CD4-positive, alpha-beta T cell (primary cell): ENCODE measurements around the gene CTNND1. TPM values are rescaled to one million over a fixed set of nuclear protein-coding genes. Genes with fewer than 3 reads are reported as not detected.

Experiments
- ATAC-seq: fragments of 200-7000 bp; cut with Tn5 transposase; one replicate; pipeline ENCODE4 v1.10.0; 2022; ENCODE audit warnings: mild to moderate bottlenecking; ENCODE audit not compliant: poor library complexity
- CTCF ChIA-PET: fragments of 350-600 bp; sonication (Branson Sonifier 250); formaldehyde crosslinking; loops from one replicate; lab custom pipeline; 2021; ENCODE audit warnings: antibody characterized with exemption, inconsistent platforms; lab: Charles Lee
- POLR2A ChIA-PET: fragments of 350-600 bp; sonication (Branson Sonifier 250); formaldehyde crosslinking; loops from one replicate; lab custom pipeline; 2021; ENCODE audit warnings: antibody characterized with exemption, inconsistent platforms; lab: Charles Lee
- DNase-seq, 14 experiments: peaks; one replicate each; pipeline ENCODE4 v3.0.0-alpha.2; 2013 to 2020; ENCODE audit warnings: mixed read lengths in 2 of 14
- H3K27ac ChIP-seq, 2 donors: one replicate each; pipeline versions ENCODE4 v1.5.1 to v1.7.0; 2013; ENCODE audit warnings: low read length in 2 of 2, low read depth in 1 of 2, mild to moderate bottlenecking in 1 of 2
- H3K27me3 ChIP-seq, 2 experiments: 1 replicate in 1 of 2; 2 replicates in 1 of 2; pipeline versions ENCODE4 v1.6.1 to v1.7.0; 2013; ENCODE audit warnings: low read length in 2 of 2, control low read depth in 1 of 2, mild to moderate bottlenecking in 1 of 2, moderate library complexity in 1 of 2; ENCODE audit not compliant: insufficient read depth in 2 of 2, control insufficient read depth in 1 of 2
- H3K36me3 ChIP-seq: one replicate; pipeline ENCODE4 v1.6.1; 2013; ENCODE audit warnings: low read length, control low read depth; ENCODE audit not compliant: insufficient read depth
- H3K4me1 ChIP-seq: one replicate; pipeline ENCODE4 v1.6.1; 2013; ENCODE audit warnings: low read length, control low read depth; ENCODE audit not compliant: insufficient read depth
- H3K4me3 ChIP-seq: one replicate; pipeline ENCODE4 v1.5.1; 2013; ENCODE audit warnings: mild to moderate bottlenecking, low read length, moderate library complexity
- H3K9me3 ChIP-seq, 2 experiments: 1 replicate in 1 of 2; 2 replicates in 1 of 2; pipeline versions ENCODE4 v1.6.1 to v1.7.0; 2013; ENCODE audit warnings: low read length in 2 of 2, mild to moderate bottlenecking in 2 of 2, control low read depth in 1 of 2, moderate library complexity in 1 of 2; ENCODE audit not compliant: control insufficient read depth in 1 of 2, insufficient read depth in 1 of 2
- H3K27ac Mint-ChIP-seq: one replicate; pipeline ENCODE4 v1.8.0; 2020; ENCODE audit warnings: mixed read lengths
- H3K27me3 Mint-ChIP-seq: one replicate; pipeline ENCODE4 v1.8.0; 2021; ENCODE audit warnings: mixed read lengths
- H3K36me3 Mint-ChIP-seq: one replicate; pipeline ENCODE4 v1.8.0; 2021; ENCODE audit warnings: low read depth, mixed read lengths
- H3K4me1 Mint-ChIP-seq: one replicate; pipeline ENCODE4 v1.8.0; 2021; ENCODE audit warnings: low read depth, mixed read lengths
- H3K4me3 Mint-ChIP-seq: one replicate; pipeline ENCODE4 v1.8.0; 2020; ENCODE audit warnings: mild to moderate bottlenecking, mixed read lengths
- H3K9me3 Mint-ChIP-seq: one replicate; pipeline ENCODE4 v1.8.0; 2020; ENCODE audit warnings: mixed read lengths
- CTCF ChIP-seq: fragments of 200-600 bp; IDR thresholded peaks from one replicate; pipeline ENCODE4 v1.8.0; 2022; ENCODE audit warnings: antibody characterized with exemption, mild to moderate bottlenecking
- intact Hi-C, 2 experiments: fragments of 100-400 bp; cut with DNase I in 1 of 2; cut with micrococcal nuclease in 1 of 2; formaldehyde crosslinking; loops; one replicate each; pipeline versions ENCODE4 v1.15.1 to v1.9.0; 2023 to 2025; cut with DNase I, micrococcal nuclease
- total RNA-seq, 174 experiments: library from RNA in 2 of 174; stranded (reverse) in 2 of 174; gene quantifications; one replicate each; pipeline ENCODE4 v1.2.3 and lab custom pipeline; 2021 to 2026

Gene CTNND1
- total RNA-seq, 2 experiments from 2014 or later = 12.4 to 12.5 TPM

GRCh38 chr11:57764566-57764965 is 3.0 kb downstream of the CTNND1 start:
- POLR2A ChIA-PET = interaction anchor here (1.0 to 1.5 kb wide), 2 partner anchors 20 to 27 kb away, joined by 4 read pairs; no protein-coding TSS in a partner anchor
- Histone ChIP-seq H3K4me3 (no peak overlapping the region), H3K27ac (no peak overlapping the region), H3K27me3 (no peaks in the 10 kb centered on the region), H3K4me1 (no peaks in the 10 kb centered on the region), H3K9me3 (no peaks in the 10 kb centered on the region), H3K36me3 (no peaks in the 10 kb centered on the region)
- Mint-ChIP-seq H3K4me3 (no peak overlapping the region), H3K9me3 (no peaks in the 10 kb centered on the region), H3K4me1 (peaks cover 27% of the 10 kb centered on the region), H3K27ac (no peak overlapping the region), H3K36me3 (no peaks in the 10 kb centered on the region), H3K27me3 (no peaks in the 10 kb centered on the region)
- TF ChIP-seq CTCF = no peak
- CTCF ChIA-PET = interaction anchor here (1.4 kb wide), 1 partner anchor 36 kb away, joined by 5 read pairs; no protein-coding TSS in a partner anchor
- DNase-seq (no peak), ATAC-seq (no peak)
- intact Hi-C loops = no loop called here

DNA sequence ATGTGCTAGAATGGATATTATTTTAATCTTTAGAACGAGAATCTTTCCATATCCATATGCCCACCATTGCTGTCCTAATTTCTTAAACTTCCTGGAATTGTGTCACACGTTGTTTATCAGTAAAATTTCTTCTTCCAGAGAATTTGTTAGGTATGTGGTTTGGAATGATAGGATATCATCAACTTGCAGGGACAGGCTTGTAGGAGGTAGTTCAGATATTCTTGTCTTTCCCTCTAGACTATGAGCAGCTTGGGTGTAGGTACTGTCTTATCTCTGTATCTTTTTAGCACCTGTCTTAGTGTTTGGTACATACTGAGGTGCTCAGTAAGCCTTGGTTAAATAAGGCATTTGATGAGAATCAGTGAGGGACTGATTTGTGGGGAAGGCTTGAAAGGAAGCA is 3.4 kb downstream of the CTNND1 start:
- Histone ChIP-seq H3K9me3 (no peaks in the 10 kb centered on the region), H3K36me3 (no peaks in the 10 kb centered on the region), H3K27ac (no peak overlapping the region), H3K4me3 (no peak overlapping the region), H3K4me1 (no peaks in the 10 kb centered on the region), H3K27me3 (no peaks in the 10 kb centered on the region)
- ATAC-seq = no peak
- intact Hi-C loops = no loop called here
- peaks cover 27% of the 10 kb centered on the region for H3K4me1 Mint-ChIP-seq
- no peak for TF ChIP-seq CTCF
- no peak for DNase-seq
- H3K27me3 Mint-ChIP-seq = no peaks in the 10 kb centered on the region
- POLR2A ChIA-PET = interaction anchor here (1.0 to 1.5 kb wide), 2 partner anchors 21 to 26 kb away, joined by 4 read pairs; no protein-coding TSS in a partner anchor
- CTCF ChIA-PET = interaction anchor here (0.7 to 1.4 kb wide), 2 partner anchors 36 to 145 kb away, joined by 3 to 5 read pairs; no protein-coding TSS in a partner anchor
- H3K4me3 Mint-ChIP-seq = no peak overlapping the region
- no peaks in the 10 kb centered on the region for H3K9me3 Mint-ChIP-seq
- no peaks in the 10 kb centered on the region for H3K36me3 Mint-ChIP-seq
- H3K27ac Mint-ChIP-seq = no peak overlapping the region

DNA sequence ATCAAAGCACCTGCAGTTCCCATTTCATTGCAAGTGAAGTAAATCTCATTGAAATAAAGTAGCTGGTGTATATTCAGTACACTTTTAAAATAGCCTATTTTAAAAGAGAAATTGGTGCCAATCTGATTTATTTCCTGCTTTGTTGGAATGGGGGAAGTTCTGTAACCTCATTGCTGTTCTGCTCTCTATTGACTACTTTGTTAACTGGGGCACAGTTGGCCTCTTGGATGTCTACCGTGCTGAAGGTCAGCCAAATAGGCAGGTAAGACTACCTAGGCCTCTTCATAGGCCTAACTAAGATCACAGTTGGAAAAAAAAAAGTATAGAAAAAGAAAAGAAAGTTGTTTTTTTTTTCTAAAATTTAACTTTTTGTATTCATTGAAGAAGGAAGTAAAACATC is 9.2 kb downstream of the CTNND1 start:
- no peak for TF ChIP-seq CTCF
- H3K27ac Mint-ChIP-seq = no peak overlapping the region
- H3K27ac ChIP-seq = no peak overlapping the region

More for the DNA sequence above, 9.2 kb downstream of the CTNND1 start:
- CTCF ChIA-PET = interaction anchor here (1.1 kb wide), 1 partner anchor 11 kb away, joined by 5 read pairs; no protein-coding TSS in a partner anchor
- H3K27me3 ChIP-seq = no peaks in the 10 kb centered on the region
- POLR2A ChIA-PET = no interaction called here
- no peaks in the 10 kb centered on the region for H3K36me3 ChIP-seq
- no peaks in the 10 kb centered on the region for H3K4me1 ChIP-seq
- Mint-ChIP-seq H3K36me3 (no peaks in the 10 kb centered on the region), H3K27me3 (no peaks in the 10 kb centered on the region), H3K4me3 (no peak overlapping the region), H3K9me3 (no peaks in the 10 kb centered on the region), H3K4me1 (peaks cover 8% of the 10 kb centered on the region)
- intact Hi-C loops = no loop called here
- no peak overlapping the region for H3K4me3 ChIP-seq
- ATAC-seq (no peak), DNase-seq (no peak)
- no peaks in the 10 kb centered on the region for H3K9me3 ChIP-seq
